Measurements from ENCODE around the gene PPP1R10. TPM values are rescaled to one million over a fixed set of nuclear protein-coding genes. Genes with fewer than 3 reads are reported as not detected.

PPP1R10 gene
- total and polyA plus RNA-seq, 3 experiments from 2014 or later, result 27.3 to 117 (median 115) TPM

DNA sequence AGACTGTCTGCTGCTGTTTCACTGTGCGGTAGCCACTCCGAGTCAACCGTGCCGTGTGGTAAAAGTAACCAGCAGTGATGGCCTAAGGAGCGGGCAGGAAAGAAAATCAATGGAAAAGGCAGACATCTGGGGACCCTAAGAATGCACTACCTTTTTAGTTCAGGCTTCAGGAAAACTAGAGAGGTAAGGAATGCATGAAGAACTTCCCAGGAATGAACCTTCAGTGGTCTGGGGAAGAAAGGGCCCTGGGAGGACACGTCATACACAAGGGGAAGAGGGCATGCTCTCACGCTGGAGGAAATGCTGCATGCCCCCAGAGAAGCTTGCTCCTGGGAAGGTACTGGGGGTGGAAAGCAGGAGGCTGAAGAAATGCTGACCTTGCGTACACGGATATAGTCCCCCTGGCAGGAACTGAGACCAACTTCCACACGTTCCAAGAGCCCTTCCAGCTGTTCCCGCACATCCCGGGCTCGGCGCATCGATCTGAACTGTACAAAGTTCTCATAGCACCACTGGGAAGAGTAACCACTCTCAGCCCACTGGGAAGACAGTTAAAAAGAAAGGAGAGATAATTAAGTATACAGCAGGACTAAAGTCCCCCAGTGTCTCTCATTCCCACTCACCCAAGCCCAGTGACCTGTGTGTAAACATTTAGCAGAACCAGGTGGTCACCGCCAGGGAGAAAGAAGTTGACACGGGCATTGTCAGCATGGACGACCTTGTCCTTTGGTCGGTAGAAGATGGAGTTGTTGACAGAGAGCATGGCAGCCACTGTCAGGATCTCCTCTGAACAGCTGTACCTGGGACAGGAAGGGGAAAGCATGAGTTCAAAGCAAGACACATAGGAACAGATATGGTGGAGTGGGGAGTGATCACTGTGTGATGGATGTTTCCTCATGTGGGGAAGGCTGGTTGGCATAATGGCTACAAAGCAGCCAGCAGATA is 38.0 kb upstream of the PPP1R10 start:
- Mint-ChIP-seq H3K36me3 (peaks cover 8 to 90% (median 35%) of the 10 kb centered on the region in 3 donors), H3K4me3 (peak overlapping the region in 1 of 7 donors; percentile 34), H3K27me3 (no peaks in the 10 kb centered on the region), H3K27ac (peak overlapping the region in 5 of 8 donors; percentile 14 to 88 (median 51)), H3K4me1 (peaks cover 0 to 3% (median 2%) of the 10 kb centered on the region in 3 donors), H3K9me3 (no peaks in the 10 kb centered on the region)
- no peak for DNase-seq
- ChIA-PET POLR2A (no interaction called here), CTCF (interaction anchor here (1.3 kb wide), 1 partner anchor 24 kb away, joined by 3 read pairs; no protein-coding TSS in a partner anchor)
- no peaks in the 10 kb centered on the region for H3K9me3 ChIP-seq (ENCODE audit: low read length)
- no peak overlapping the region for H3K27ac ChIP-seq (ENCODE audit: low read depth, low read length)
- H3K36me3 ChIP-seq (ENCODE audit: insufficient read depth, low read length), result peaks cover 57% of the 10 kb centered on the region
- H3K27me3 ChIP-seq (ENCODE audit: insufficient read depth, low read length, poor library complexity, severe bottlenecking), result no peaks in the 10 kb centered on the region
- H3K4me1 ChIP-seq (ENCODE audit: insufficient read depth, low read length), result no peaks in the 10 kb centered on the region
- H3K4me3 ChIP-seq (ENCODE audit: low read length), result no peak overlapping the region

- Mint-ChIP-seq H3K4me3 (peak overlapping the region in 2 of 7 donors; percentile 22 to 49), H3K9me3 (no peaks in the 10 kb centered on the region), H3K27ac (peak overlapping the region in 2 of 8 donors; percentile 66 to 73), H3K4me1 (peaks cover 13 to 19% (median 15%) of the 10 kb centered on the region in 3 donors), H3K36me3 (peaks cover 0 to 61% (median 22%) of the 10 kb centered on the region in 3 donors), H3K27me3 (no peaks in the 10 kb centered on the region)
- H3K4me1 ChIP-seq (ENCODE audit: insufficient read depth, low read length), result peaks cover 13% of the 10 kb centered on the region
- H3K36me3 ChIP-seq (ENCODE audit: insufficient read depth, low read length), result peaks cover 30% of the 10 kb centered on the region
- no peaks in the 10 kb centered on the region for H3K9me3 ChIP-seq (ENCODE audit: low read length)
- no peak overlapping the region for H3K27ac ChIP-seq (ENCODE audit: low read depth, low read length)
- CTCF ChIA-PET, result interaction anchor here (0.7 kb wide), 1 partner anchor 24 kb away, joined by 3 read pairs; no protein-coding TSS in a partner anchor
- POLR2A ChIA-PET, result interaction anchor here (1.9 kb wide), 1 partner anchor 33 kb away, joined by 10 read pairs; the partner anchor contains the start of gene MRPS18B
- H3K27me3 ChIP-seq (ENCODE audit: insufficient read depth, low read length, poor library complexity, severe bottlenecking), result no peaks in the 10 kb centered on the region
- no peak for DNase-seq
- no peak overlapping the region for H3K4me3 ChIP-seq (ENCODE audit: low read length)
Observed at GRCh38 chr6:30651143-30651542, 34.1 kb upstream of the PPP1R10 start.

DNA sequence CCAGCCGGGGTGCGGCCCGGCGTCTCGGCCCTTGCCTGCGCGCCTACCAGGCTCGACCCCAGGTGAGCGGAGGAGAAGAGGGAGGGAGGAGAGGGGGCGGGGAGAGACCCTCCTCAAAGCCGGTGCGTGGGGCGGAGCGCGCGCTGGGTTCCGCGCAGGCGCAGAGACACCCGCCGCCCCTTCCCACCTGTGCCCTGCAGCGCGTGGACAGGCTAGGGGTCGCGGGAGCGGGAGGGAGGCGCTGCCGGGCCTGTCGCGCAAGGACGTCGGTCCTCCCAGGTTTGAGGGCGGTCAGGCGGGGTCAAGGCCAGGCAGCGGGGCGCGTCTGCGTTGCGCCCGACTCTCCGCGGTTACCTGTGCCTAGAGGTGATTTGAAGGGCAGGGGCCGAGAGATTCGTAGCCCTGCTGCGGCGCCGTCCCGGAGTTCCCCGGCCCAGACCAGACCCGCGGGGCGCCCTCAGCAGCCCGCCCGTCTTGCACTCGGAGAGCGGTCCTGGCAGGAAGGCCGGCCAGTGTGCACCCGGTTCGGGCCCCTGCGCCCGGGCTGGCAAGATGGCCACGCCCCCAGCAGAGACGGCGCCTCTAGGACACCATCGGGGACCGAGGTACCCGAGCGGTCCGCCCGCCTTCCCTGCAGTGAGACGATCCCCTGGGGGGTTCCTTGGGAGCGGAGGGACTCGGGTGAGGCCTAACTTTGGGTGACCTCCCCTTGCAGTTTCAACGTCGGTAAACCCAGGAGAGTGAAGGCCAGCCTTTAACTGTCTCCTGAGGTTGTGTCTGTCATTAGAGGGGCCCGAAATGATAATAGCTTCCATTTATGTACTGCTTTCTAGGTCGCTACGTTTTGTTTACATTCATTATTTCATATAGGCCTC is 30.4 kb upstream of the PPP1R10 start:
- Mint-ChIP-seq H3K27ac (peak overlapping the region; percentile 84 to 96 (median 94)), H3K4me1 (peaks cover 23 to 31% (median 24%) of the 10 kb centered on the region in 3 donors), H3K27me3 (no peaks in the 10 kb centered on the region), H3K36me3 (peaks cover 0 to 50% (median 15%) of the 10 kb centered on the region in 3 donors), H3K9me3 (no peaks in the 10 kb centered on the region), H3K4me3 (peak overlapping the region; percentile 84 to 95 (median 89))
- no peaks in the 10 kb centered on the region for H3K9me3 ChIP-seq (ENCODE audit: low read length)
- CTCF ChIA-PET, result interaction anchor here (1.0 to 1.6 kb wide), 2 partner anchors 75 to 83 kb away, joined by 3 to 4 read pairs; no protein-coding TSS in a partner anchor
- H3K36me3 ChIP-seq (ENCODE audit: insufficient read depth, low read length), result peaks cover 9% of the 10 kb centered on the region
- peak overlapping the region; percentile 86 for H3K27ac ChIP-seq (ENCODE audit: low read depth, low read length)
- peak overlapping the region; percentile 61 for H3K4me3 ChIP-seq (ENCODE audit: low read length)
- H3K27me3 ChIP-seq (ENCODE audit: insufficient read depth, low read length, poor library complexity, severe bottlenecking), result no peaks in the 10 kb centered on the region
- peak; percentile 61 to 83 (median 64) for DNase-seq
- H3K4me1 ChIP-seq (ENCODE audit: insufficient read depth, low read length), result peaks cover 18% of the 10 kb centered on the region
- POLR2A ChIA-PET, result interaction anchor here (0.6 to 0.9 kb wide), 4 partner anchors 32 to 175 kb away, joined by 3 to 4 read pairs (median 4); no protein-coding TSS in a partner anchor

GRCh38 chr6:30646450-30647241 is 29.6 kb upstream of the PPP1R10 start, which contains the start of gene C6orf136:
C6orf136 (plus strand) TSS chr6:30647133; CDS start chr6:30647232, 99 bp downstream.
- peaks cover 23 to 31% (median 27%) of the 10 kb centered on the region in 3 donors for H3K4me1 Mint-ChIP-seq
- peak; percentile 90 to 97 (median 90) for DNase-seq
- H3K36me3 ChIP-seq (ENCODE audit: insufficient read depth, low read length), result peaks cover 1% of the 10 kb centered on the region
- peak within 1 kb of the TSS; percentile 84 to 96 (median 94) for H3K27ac Mint-ChIP-seq
- peak within 1 kb of the TSS; percentile 86 for H3K27ac ChIP-seq (ENCODE audit: low read depth, low read length)
- H3K4me3 Mint-ChIP-seq, result peak within 1 kb of the TSS; percentile 84 to 95 (median 89)
- POLR2A ChIA-PET, result interaction anchor here (0.6 to 1.2 kb wide), 6 partner anchors 70 to 1057 kb away, joined by 3 to 4 read pairs (median 4); partner anchors contain the start of gene MDC1
- H3K27me3 ChIP-seq (ENCODE audit: insufficient read depth, low read length, poor library complexity, severe bottlenecking), result no peaks in the 10 kb centered on the region
- H3K27me3 Mint-ChIP-seq, result no peaks in the 10 kb centered on the region
- peaks cover 18% of the 10 kb centered on the region for H3K4me1 ChIP-seq (ENCODE audit: insufficient read depth, low read length)
- H3K9me3 ChIP-seq (ENCODE audit: low read length), result no peaks in the 10 kb centered on the region
- CTCF ChIA-PET, result interaction anchor here (1.0 to 1.7 kb wide), 3 partner anchors 32 to 84 kb away, joined by 3 to 5 read pairs (median 4); no protein-coding TSS in a partner anchor
- peaks cover 0 to 46% (median 12%) of the 10 kb centered on the region in 3 donors for H3K36me3 Mint-ChIP-seq
- peak within 1 kb of the TSS; percentile 61 for H3K4me3 ChIP-seq (ENCODE audit: low read length)
- H3K9me3 Mint-ChIP-seq, result no peaks in the 10 kb centered on the region

- no peaks in the 10 kb centered on the region for H3K27me3 Mint-ChIP-seq
- H3K4me3 ChIP-seq (ENCODE audit: low read length), result no peak overlapping the region
Observed at GRCh38 chr6:30645989-30646388, 28.9 kb upstream of the PPP1R10 start.

DNA sequence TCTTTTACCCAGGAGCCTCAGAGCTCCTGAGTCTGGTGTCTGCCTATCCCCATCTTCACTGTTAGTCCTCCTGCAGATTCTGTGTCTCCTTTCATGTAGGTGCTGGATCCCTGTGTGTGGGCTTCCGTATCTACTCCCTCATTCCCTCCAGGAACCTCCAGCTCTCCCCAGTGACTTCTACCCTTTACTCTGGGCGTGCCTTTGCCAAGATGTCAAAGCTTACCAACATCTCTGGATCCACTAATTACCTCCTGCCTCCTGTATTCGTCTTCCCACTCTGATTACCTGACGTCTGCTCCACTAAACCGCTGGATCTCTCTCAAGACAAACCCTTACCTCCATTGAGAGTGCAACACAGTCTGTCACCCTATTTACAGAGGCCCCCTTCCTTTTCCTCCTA is 27.7 kb upstream of the PPP1R10 start:
- no peak overlapping the region for H3K4me3 ChIP-seq (ENCODE audit: low read length)
- H3K36me3 Mint-ChIP-seq, result peaks cover 0 to 47% (median 11%) of the 10 kb centered on the region in 3 donors
- POLR2A ChIA-PET, result no interaction called here
- no peaks in the 10 kb centered on the region for H3K36me3 ChIP-seq (ENCODE audit: insufficient read depth, low read length)
- H3K27ac Mint-ChIP-seq, result peak overlapping the region in 4 of 8 donors; percentile 32 to 94 (median 77)
- no peak for DNase-seq
- H3K9me3 Mint-ChIP-seq, result no peaks in the 10 kb centered on the region
- no peaks in the 10 kb centered on the region for H3K27me3 ChIP-seq (ENCODE audit: insufficient read depth, low read length, poor library complexity, severe bottlenecking)
- CTCF ChIA-PET, result interaction anchor here (1.4 to 1.6 kb wide), 2 partner anchors 19 to 86 kb away, joined by 4 to 6 read pairs; no protein-coding TSS in a partner anchor
- no peak overlapping the region for H3K4me3 Mint-ChIP-seq
- peaks cover 28 to 38% (median 35%) of the 10 kb centered on the region in 3 donors for H3K4me1 Mint-ChIP-seq
- H3K4me1 ChIP-seq (ENCODE audit: insufficient read depth, low read length), result peaks cover 33% of the 10 kb centered on the region
- H3K9me3 ChIP-seq (ENCODE audit: low read length), result no peaks in the 10 kb centered on the region
- H3K27ac ChIP-seq (ENCODE audit: low read depth, low read length), result no peak overlapping the region
- no peaks in the 10 kb centered on the region for H3K27me3 Mint-ChIP-seq

More at GRCh38 chr6:30645989-30646388, 28.9 kb upstream of the PPP1R10 start:
- Histone ChIP-seq H3K36me3 (ENCODE audit: insufficient read depth, low read length) (no peaks in the 10 kb centered on the region), H3K27me3 (ENCODE audit: insufficient read depth, low read length, poor library complexity, severe bottlenecking) (no peaks in the 10 kb centered on the region), H3K9me3 (ENCODE audit: low read length) (no peaks in the 10 kb centered on the region), H3K27ac (ENCODE audit: low read depth, low read length) (peak overlapping the region; percentile 10), H3K4me1 (ENCODE audit: insufficient read depth, low read length) (peaks cover 22% of the 10 kb centered on the region)
- no peak for DNase-seq
- ChIA-PET CTCF (interaction anchor here (1.6 to 1.7 kb wide), 2 partner anchors 33 to 85 kb away, joined by 4 to 5 read pairs; no protein-coding TSS in a partner anchor), POLR2A (interaction anchor here (1.2 kb wide), 1 partner anchor 115 kb away, joined by 4 read pairs; no protein-coding TSS in a partner anchor)
- peaks cover 0 to 45% (median 13%) of the 10 kb centered on the region in 3 donors for H3K36me3 Mint-ChIP-seq
- peak overlapping the region in 4 of 7 donors; percentile 38 to 92 (median 89) for H3K4me3 Mint-ChIP-seq
- peak overlapping the region in 7 of 8 donors; percentile 25 to 96 (median 90) for H3K27ac Mint-ChIP-seq
- no peaks in the 10 kb centered on the region for H3K9me3 Mint-ChIP-seq
- H3K4me1 Mint-ChIP-seq, result peaks cover 27 to 35% (median 33%) of the 10 kb centered on the region in 3 donors

Data from CD8-positive, alpha-beta memory T cell (primary cell).